ENCODE measurements around the gene TMEM178B.

Gene TMEM178B

GRCh38 chr7:141234335-141235105 is 160.7 kb downstream of the TMEM178B start:
- TF ChIP-seq CTCF (IDR thresholded peaks at IDR 0.05; ENCODE audit: insufficient read depth, low read length) (no peak), REST (IDR thresholded peaks at IDR 0.05; ENCODE audit: insufficient replicate concordance, low read depth) (no peak), GABPA (IDR thresholded peaks at IDR 0.05; ENCODE audit: low read depth) (no peak), SPI1 (IDR thresholded peaks at IDR 0.05; ENCODE audit: borderline replicate concordance, low read depth) (no peak), POLR2AphosphoS5 (IDR thresholded peaks at IDR 0.05; ENCODE audit: low read depth) (no peak)
- no peaks in the 10 kb centered on the region for H3K27me3 ChIP-seq (ENCODE audit: insufficient read depth, poor library complexity, severe bottlenecking)

GRCh38 chr7:141235656-141236055 is 161.8 kb downstream of the TMEM178B start:
- H3K27ac ChIP-seq (replicated peaks), result no peak overlapping the region
- no peaks in the 10 kb centered on the region for H3K27me3 ChIP-seq (ENCODE audit: insufficient read depth, poor library complexity, severe bottlenecking)
- no peak overlapping the region for H3K4me3 ChIP-seq (replicated peaks; ENCODE audit: insufficient read depth, low read length)
- TF ChIP-seq POLR2AphosphoS5 (IDR thresholded peaks at IDR 0.05; ENCODE audit: low read depth), result no peak
- no peak for TF ChIP-seq CTCF (IDR thresholded peaks at IDR 0.05; ENCODE audit: insufficient read depth, low read length)
- no peak for TF ChIP-seq REST (IDR thresholded peaks at IDR 0.05; ENCODE audit: insufficient replicate concordance, low read depth)
- no peak for TF ChIP-seq GABPA (IDR thresholded peaks at IDR 0.05; ENCODE audit: low read depth)
- TF ChIP-seq SPI1 (IDR thresholded peaks at IDR 0.05; ENCODE audit: borderline replicate concordance, low read depth), result no peak
- no peak for DNase-seq (ENCODE audit: low read depth in 1 of 2, low spot score in 1 of 2)

More at GRCh38 chr7:141234335-141235105, 160.7 kb downstream of the TMEM178B start:
- DNase-seq (ENCODE audit: low read depth in 1 of 2, low spot score in 1 of 2), result no peak
- Histone ChIP-seq H3K4me3 (replicated peaks; ENCODE audit: insufficient read depth, low read length) (no peak overlapping the region), H3K27ac (replicated peaks) (no peak overlapping the region)

GRCh38 chr7:141238596-141239243 is 164.9 kb downstream of the TMEM178B start:
- Histone ChIP-seq H3K4me3 (replicated peaks; ENCODE audit: insufficient read depth, low read length) (no peak overlapping the region), H3K27ac (replicated peaks) (no peak overlapping the region), H3K27me3 (ENCODE audit: insufficient read depth, poor library complexity, severe bottlenecking) (no peaks in the 10 kb centered on the region)
- no peak for TF ChIP-seq SPI1 (IDR thresholded peaks at IDR 0.05; ENCODE audit: borderline replicate concordance, low read depth)
- TF ChIP-seq POLR2AphosphoS5 (IDR thresholded peaks at IDR 0.05; ENCODE audit: low read depth), result no peak
- no peak for TF ChIP-seq REST (IDR thresholded peaks at IDR 0.05; ENCODE audit: insufficient replicate concordance, low read depth)
- no peak for TF ChIP-seq CTCF (IDR thresholded peaks at IDR 0.05; ENCODE audit: insufficient read depth, low read length)
- no peak for TF ChIP-seq GABPA (IDR thresholded peaks at IDR 0.05; ENCODE audit: low read depth)
- no peak for DNase-seq (ENCODE audit: low read depth in 1 of 2, low spot score in 1 of 2)
